SU-DHL-6 (cell line): ENCODE results near the gene RANBP17.

Experiments used
- CTCF ChIP-seq: fragments of 200-600 bp; sonication (generic); IDR thresholded peaks from one replicate; pipeline ENCODE4 v1.5.1; 2017; ENCODE audit warnings: antibody characterized with exemption, mild to moderate bottlenecking, low read length, moderate library complexity; ENCODE audit not compliant: insufficient read depth, poor library complexity, severe bottlenecking
- EZH2phosphoT487 ChIP-seq: fragments of 200-600 bp; sonication (generic), shearing (Covaris generic); conservative IDR thresholded peaks from 2 replicates; pipeline ENCODE4 v1.6.1; 2018; ENCODE audit warnings: mild to moderate bottlenecking, antibody characterized with exemption, low read length, moderate library complexity, mixed read lengths

- TF ChIP-seq CTCF: no peak
- TF ChIP-seq EZH2phosphoT487: no peak
Measured at GRCh38 chr5:171024084-171024483, 162.3 kb downstream of the RANBP17 start.
